OCI-LY7 (cell line): ENCODE measurements around the gene NCAM2.

Experiments
- CTCF ChIP-seq: fragments of 200-600 bp; sonication (generic); conservative IDR thresholded peaks from 2 replicates; pipeline ENCODE4 v1.5.1; 2014; ENCODE audit warnings: mild to moderate bottlenecking, antibody characterized with exemption, low read length, moderate library complexity, mixed read lengths
- EZH2phosphoT487 ChIP-seq: fragments of 200-600 bp; sonication (generic); IDR thresholded peaks from 2 replicates; pipeline ENCODE4 v1.6.1; 2018; ENCODE audit warnings: low read depth, borderline replicate concordance, mild to moderate bottlenecking, mixed run types, antibody characterized with exemption, low read length, moderate library complexity, mixed read lengths

GRCh38 chr21:21463456-21463855 is 465.2 kb downstream of the NCAM2 start:
- TF ChIP-seq CTCF (no peak), EZH2phosphoT487 (no peak)
